Glomerular visceral epithelial cell (primary cell): ENCODE results near the gene MTMR12.
"Not testable (repeated sequence)": the region's sequence is repeated elsewhere in the genome, so short reads cannot be mapped to it uniquely, and the experiment has no call there.

Source experiments
- DNase-seq: peaks from one replicate; pipeline ENCODE4 v3.0.0-alpha.2; 2016; ENCODE audit errors: extremely low spot score

Gene MTMR12

GRCh38 chr5:32325616-32326015 is 12.9 kb upstream of the MTMR12 start:
- no peak for DNase-seq

GRCh38 chr5:32325062-32325461 is 12.3 kb upstream of the MTMR12 start:
- no peak for DNase-seq

GRCh38 chr5:32323741-32324140 is 11.0 kb upstream of the MTMR12 start:
- no peak for DNase-seq

GRCh38 chr5:32322882-32323281 is 10.1 kb upstream of the MTMR12 start:
- DNase-seq, result no peak

GRCh38 chr5:32321787-32322186 is 9.0 kb upstream of the MTMR12 start:
- not testable (repeated sequence) for DNase-seq

GRCh38 chr5:32320576-32320975 is 7.8 kb upstream of the MTMR12 start:
- no peak for DNase-seq

GRCh38 chr5:32319926-32320543 is 7.3 kb upstream of the MTMR12 start:
- DNase-seq, result no peak

- DNase-seq, result no peak
Measured at GRCh38 chr5:32319392-32319791, 6.7 kb upstream of the MTMR12 start.

- no peak for DNase-seq
Measured at GRCh38 chr5:32317041-32317440, 4.3 kb upstream of the MTMR12 start.

GRCh38 chr5:32315221-32316014 is 2.7 kb upstream of the MTMR12 start:
- no peak for DNase-seq

GRCh38 chr5:32314658-32315057 is 1.9 kb upstream of the MTMR12 start:
- DNase-seq, result no peak

GRCh38 chr5:32314152-32314488 is 1.4 kb upstream of the MTMR12 start:
- DNase-seq, result not testable (repeated sequence)

- DNase-seq, result peak; percentile 75
Measured at GRCh38 chr5:32312197-32312594, 543 bp downstream of the MTMR12 start.

- no peak for DNase-seq
Measured at GRCh38 chr5:32311404-32312196, 1.1 kb downstream of the MTMR12 start.

- no peak for DNase-seq
Measured at GRCh38 chr5:32309761-32310160, 3.0 kb downstream of the MTMR12 start.

GRCh38 chr5:32308946-32309345 is 3.8 kb downstream of the MTMR12 start:
- DNase-seq, result no peak

GRCh38 chr5:32307769-32308194 is 5.0 kb downstream of the MTMR12 start:
- DNase-seq, result no peak

- no peak for DNase-seq
Measured at GRCh38 chr5:32304622-32305021, 8.1 kb downstream of the MTMR12 start.

- DNase-seq, result no peak
Measured at GRCh38 chr5:32303755-32304120, 9.0 kb downstream of the MTMR12 start.

- DNase-seq, result peak; percentile 59
Measured at GRCh38 chr5:32302835-32303754, 9.6 kb downstream of the MTMR12 start.

- no peak for DNase-seq
Measured at GRCh38 chr5:32301891-32302290, 10.8 kb downstream of the MTMR12 start.
